Activated CD4-positive, alpha-beta memory T cell treated with anti-CD3 and anti-CD28 coated beads for 36 hours (primary cell): ENCODE results near the gene DMD. TPM values are rescaled to one million over a fixed set of nuclear protein-coding genes. Genes with fewer than 3 reads are reported as not detected.

Source experiments
- CTCF ChIA-PET: fragments of 350-600 bp; sonication (Branson Sonifier 250); formaldehyde crosslinking; loops from one replicate; lab custom pipeline; 2021; ENCODE audit warnings: antibody characterized with exemption, inconsistent platforms; lab: Charles Lee
- POLR2A ChIA-PET: fragments of 350-600 bp; sonication (Branson Sonifier 250); formaldehyde crosslinking; loops from one replicate; lab custom pipeline; 2021; ENCODE audit warnings: antibody characterized with exemption; lab: Charles Lee
- DNase-seq: peaks from one replicate; pipeline ENCODE4 v3.0.0-alpha.2; 2020
- H3K27ac Mint-ChIP-seq: one replicate; pipeline ENCODE4 v1.8.0; 2021; ENCODE audit warnings: mixed read lengths
- H3K27me3 Mint-ChIP-seq: one replicate; pipeline ENCODE4 v1.8.0; 2021; ENCODE audit warnings: mixed read lengths
- H3K36me3 Mint-ChIP-seq: one replicate; pipeline ENCODE4 v1.8.0; 2021; ENCODE audit warnings: mixed read lengths
- H3K4me1 Mint-ChIP-seq: one replicate; pipeline ENCODE4 v1.8.0; 2021; ENCODE audit warnings: low read depth, mixed read lengths
- H3K4me3 Mint-ChIP-seq: one replicate; pipeline ENCODE4 v1.8.0; 2021; ENCODE audit warnings: mild to moderate bottlenecking, mixed read lengths
- H3K9me3 Mint-ChIP-seq: one replicate; pipeline ENCODE4 v1.8.0; 2021; ENCODE audit warnings: mixed read lengths
- intact Hi-C: fragments of 100-400 bp; cut with micrococcal nuclease; formaldehyde crosslinking; loops from one replicate; pipeline ENCODE4 v1.15.1; 2023
- total RNA-seq, 2 experiments: library from RNA; stranded (reverse); gene quantifications; one replicate each; pipeline ENCODE4 v1.2.3, GENCODE V29; 2021

DMD gene
- total RNA-seq, 2 experiments from 2014 or later = 0.64 to 1.5 TPM

GRCh38 chrX:31215277-31215815 lies 1996.0 kb downstream of the DMD start:
- Mint-ChIP-seq H3K27ac (no peak overlapping the region), H3K27me3 (no peaks in the 10 kb centered on the region), H3K9me3 (no peaks in the 10 kb centered on the region), H3K36me3 (no peaks in the 10 kb centered on the region), H3K4me1 (no peaks in the 10 kb centered on the region), H3K4me3 (no peak overlapping the region)
- CTCF ChIA-PET = no interaction called here
- intact Hi-C loops = no loop called here
- DNase-seq = no peak
- POLR2A ChIA-PET = no interaction called here

- Mint-ChIP-seq H3K27ac (no peak overlapping the region), H3K9me3 (no peaks in the 10 kb centered on the region), H3K36me3 (no peaks in the 10 kb centered on the region), H3K4me3 (no peak overlapping the region), H3K4me1 (no peaks in the 10 kb centered on the region), H3K27me3 (no peaks in the 10 kb centered on the region)
- intact Hi-C loops = loop anchor here (5.0 kb wide), 1 partner anchor 443 kb away; no protein-coding TSS in a partner anchor
- POLR2A ChIA-PET = no interaction called here
- DNase-seq = peak; percentile 13
- CTCF ChIA-PET = interaction anchor here (0.5 to 1.9 kb wide), 5 partner anchors 8 to 193 kb away, joined by 3 to 7 read pairs (median 3); no protein-coding TSS in a partner anchor
Observed at GRCh38 chrX:31213941-31214340, 1997.4 kb downstream of the DMD start.

GRCh38 chrX:31212856-31213748 lies 1998.2 kb downstream of the DMD start:
- no peaks in the 10 kb centered on the region for H3K4me1 Mint-ChIP-seq
- no peaks in the 10 kb centered on the region for H3K36me3 Mint-ChIP-seq
- no peak overlapping the region for H3K27ac Mint-ChIP-seq
- DNase-seq = no peak
- CTCF ChIA-PET = interaction anchor here (0.5 to 1.9 kb wide), 4 partner anchors 7 to 194 kb away, joined by 3 to 7 read pairs (median 3); no protein-coding TSS in a partner anchor
- POLR2A ChIA-PET = no interaction called here
- H3K9me3 Mint-ChIP-seq = no peaks in the 10 kb centered on the region
- no peaks in the 10 kb centered on the region for H3K27me3 Mint-ChIP-seq
- intact Hi-C loops = loop anchor here (5.0 kb wide), 1 partner anchor 444 kb away; no protein-coding TSS in a partner anchor
- no peak overlapping the region for H3K4me3 Mint-ChIP-seq

- Mint-ChIP-seq H3K4me1 (no peaks in the 10 kb centered on the region), H3K9me3 (no peaks in the 10 kb centered on the region), H3K27ac (no peak overlapping the region), H3K36me3 (no peaks in the 10 kb centered on the region), H3K4me3 (no peak overlapping the region), H3K27me3 (no peaks in the 10 kb centered on the region)
- intact Hi-C loops = no loop called here
- ChIA-PET POLR2A (no interaction called here), CTCF (no interaction called here)
- DNase-seq = no peak
Observed at GRCh38 chrX:31209005-31209628, 2002.2 kb downstream of the DMD start.

GRCh38 chrX:31201503-31201902 lies 2009.8 kb downstream of the DMD start:
- no peak for DNase-seq
- H3K36me3 Mint-ChIP-seq = no peaks in the 10 kb centered on the region
- ChIA-PET CTCF (no interaction called here), POLR2A (no interaction called here)
- H3K9me3 Mint-ChIP-seq = no peaks in the 10 kb centered on the region
- no peaks in the 10 kb centered on the region for H3K27me3 Mint-ChIP-seq
- intact Hi-C loops = no loop called here
- no peak overlapping the region for H3K4me3 Mint-ChIP-seq
- H3K27ac Mint-ChIP-seq = no peak overlapping the region
- H3K4me1 Mint-ChIP-seq = no peaks in the 10 kb centered on the region

- Mint-ChIP-seq H3K4me3 (no peak overlapping the region), H3K9me3 (no peaks in the 10 kb centered on the region), H3K27ac (no peak overlapping the region), H3K36me3 (no peaks in the 10 kb centered on the region), H3K27me3 (no peaks in the 10 kb centered on the region), H3K4me1 (no peaks in the 10 kb centered on the region)
- intact Hi-C loops = no loop called here
- CTCF ChIA-PET = no interaction called here
- DNase-seq = no peak
- POLR2A ChIA-PET = no interaction called here
Observed at GRCh38 chrX:31200430-31200829, 2010.9 kb downstream of the DMD start.

GRCh38 chrX:31199840-31200114 lies 2011.6 kb downstream of the DMD start:
- Mint-ChIP-seq H3K4me3 (no peak overlapping the region), H3K9me3 (no peaks in the 10 kb centered on the region), H3K36me3 (no peaks in the 10 kb centered on the region), H3K27ac (no peak overlapping the region), H3K27me3 (no peaks in the 10 kb centered on the region), H3K4me1 (no peaks in the 10 kb centered on the region)
- CTCF ChIA-PET = no interaction called here
- POLR2A ChIA-PET = no interaction called here
- intact Hi-C loops = no loop called here
- no peak for DNase-seq

GRCh38 chrX:31199056-31199839 lies 2012.1 kb downstream of the DMD start:
- Mint-ChIP-seq H3K9me3 (no peaks in the 10 kb centered on the region), H3K27ac (no peak overlapping the region), H3K4me3 (no peak overlapping the region), H3K4me1 (no peaks in the 10 kb centered on the region), H3K36me3 (no peaks in the 10 kb centered on the region), H3K27me3 (no peaks in the 10 kb centered on the region)
- intact Hi-C loops = no loop called here
- ChIA-PET CTCF (no interaction called here), POLR2A (no interaction called here)
- no peak for DNase-seq

- Mint-ChIP-seq H3K27me3 (no peaks in the 10 kb centered on the region), H3K36me3 (no peaks in the 10 kb centered on the region), H3K4me1 (no peaks in the 10 kb centered on the region), H3K4me3 (no peak overlapping the region), H3K9me3 (no peaks in the 10 kb centered on the region), H3K27ac (no peak overlapping the region)
- ChIA-PET POLR2A (no interaction called here), CTCF (no interaction called here)
- no peak for DNase-seq
- intact Hi-C loops = no loop called here
Observed at GRCh38 chrX:31190221-31190975, 2021.0 kb downstream of the DMD start.

GRCh38 chrX:31186693-31187338 lies 2024.5 kb downstream of the DMD start:
- no peaks in the 10 kb centered on the region for H3K4me1 Mint-ChIP-seq
- POLR2A ChIA-PET = no interaction called here
- intact Hi-C loops = no loop called here
- no peak overlapping the region for H3K4me3 Mint-ChIP-seq
- no peaks in the 10 kb centered on the region for H3K27me3 Mint-ChIP-seq
- CTCF ChIA-PET = no interaction called here
- H3K36me3 Mint-ChIP-seq = no peaks in the 10 kb centered on the region
- no peaks in the 10 kb centered on the region for H3K9me3 Mint-ChIP-seq
- no peak overlapping the region for H3K27ac Mint-ChIP-seq
- no peak for DNase-seq

GRCh38 chrX:31185884-31186283 lies 2025.5 kb downstream of the DMD start:
- POLR2A ChIA-PET = no interaction called here
- intact Hi-C loops = no loop called here
- H3K36me3 Mint-ChIP-seq = no peaks in the 10 kb centered on the region

More at GRCh38 chrX:31185884-31186283, 2025.5 kb downstream of the DMD start:
- no peak for DNase-seq
- H3K4me1 Mint-ChIP-seq = no peaks in the 10 kb centered on the region
- no peaks in the 10 kb centered on the region for H3K27me3 Mint-ChIP-seq
- no peaks in the 10 kb centered on the region for H3K9me3 Mint-ChIP-seq
- H3K4me3 Mint-ChIP-seq = no peak overlapping the region
- no peak overlapping the region for H3K27ac Mint-ChIP-seq
- CTCF ChIA-PET = no interaction called here
